H9 (cell line): ENCODE measurements around the gene ROBO3. TPM values are rescaled to one million over a fixed set of nuclear protein-coding genes. Genes with fewer than 3 reads are reported as not detected.

Experiments
- DNase-seq: peaks from one replicate; pipeline ENCODE4 v3.0.0-alpha.2; 2017
- H2AFZ ChIP-seq: one replicate; pipeline ENCODE4 v1.6.1; 2013; ENCODE audit warnings: mild to moderate bottlenecking, low read length, control low read depth, moderate library complexity
- H2AK5ac ChIP-seq: 2 replicates; pipeline ENCODE4 v1.6.1; 2013; ENCODE audit warnings: low read length, control low read depth, mixed read lengths; ENCODE audit not compliant: insufficient read length
- H2BK120ac ChIP-seq: one replicate; pipeline ENCODE4 v1.6.1; 2013; ENCODE audit warnings: low read depth, mild to moderate bottlenecking, low read length, control low read depth, inconsistent platforms; ENCODE audit not compliant: poor library complexity, severe bottlenecking
- H2BK12ac ChIP-seq: 2 replicates; pipeline ENCODE4 v1.6.1; 2013; ENCODE audit warnings: low read length, control low read depth, mixed read lengths, low read depth; ENCODE audit not compliant: insufficient read length
- H2BK15ac ChIP-seq: 2 replicates; pipeline ENCODE4 v1.6.1; 2013; ENCODE audit warnings: low read depth, low read length, control low read depth
- H2BK20ac ChIP-seq: one replicate; pipeline ENCODE4 v1.6.1; 2013; ENCODE audit warnings: low read depth, mild to moderate bottlenecking, low read length, control low read depth, inconsistent platforms; ENCODE audit not compliant: poor library complexity, severe bottlenecking
- H2BK5ac ChIP-seq: 2 replicates; pipeline ENCODE4 v1.6.1; 2013; ENCODE audit warnings: low read length, control low read depth, mixed read lengths; ENCODE audit not compliant: insufficient read length
- H3K14ac ChIP-seq: 2 replicates; pipeline ENCODE4 v1.6.1; 2013; ENCODE audit warnings: low read length, control low read depth; ENCODE audit not compliant: insufficient read depth
- H3K18ac ChIP-seq: 2 replicates; pipeline ENCODE4 v1.6.1; 2013; ENCODE audit warnings: low read depth, mild to moderate bottlenecking, mixed read lengths, low read length, control low read depth; ENCODE audit not compliant: insufficient read length
- H3K23ac ChIP-seq: 2 replicates; pipeline ENCODE4 v1.6.1; 2013; ENCODE audit warnings: low read length, control low read depth, mixed read lengths, low read depth; ENCODE audit not compliant: insufficient read length
- H3K23me2 ChIP-seq: 2 replicates; pipeline ENCODE4 v1.6.1; 2013; ENCODE audit warnings: low read depth, mild to moderate bottlenecking, mixed read lengths, low read length, control low read depth; ENCODE audit not compliant: insufficient read length, poor library complexity, severe bottlenecking
- H3K27ac ChIP-seq: 2 replicates; pipeline ENCODE4 v1.5.1; 2013; ENCODE audit warnings: low read length, control low read depth, mixed read lengths, low read depth; ENCODE audit not compliant: insufficient read length
- H3K27me3 ChIP-seq: 2 replicates; pipeline ENCODE4 v1.6.1; 2013; ENCODE audit warnings: low read length, control low read depth, inconsistent platforms; ENCODE audit not compliant: insufficient read depth
- H3K4ac ChIP-seq: 2 replicates; pipeline ENCODE4 v1.6.1; 2013; ENCODE audit warnings: low read depth, mild to moderate bottlenecking, control low read depth, inconsistent platforms, low read length, moderate library complexity
- H3K4me1 ChIP-seq: 2 replicates; pipeline ENCODE4 v1.6.1; 2013; ENCODE audit warnings: low read length, control low read depth, inconsistent platforms; ENCODE audit not compliant: insufficient read depth
- H3K4me2 ChIP-seq: 2 replicates; pipeline ENCODE4 v1.6.1; 2013; ENCODE audit warnings: low read length, control low read depth, mixed read lengths; ENCODE audit not compliant: insufficient read length, insufficient read depth
- H3K56ac ChIP-seq: 2 replicates; pipeline ENCODE4 v1.6.1; 2013; ENCODE audit warnings: low read depth, mild to moderate bottlenecking, mixed read lengths, low read length, control low read depth; ENCODE audit not compliant: insufficient read length
- H3K79me1 ChIP-seq: 2 replicates; pipeline ENCODE4 v1.6.1; 2013; ENCODE audit warnings: low read depth, mild to moderate bottlenecking, moderate library complexity, low read length, control low read depth, inconsistent platforms; ENCODE audit not compliant: insufficient read depth, poor library complexity, severe bottlenecking
- H3K79me2 ChIP-seq: 2 replicates; pipeline ENCODE4 v1.6.1; 2013; ENCODE audit warnings: low read length, control low read depth, inconsistent platforms; ENCODE audit not compliant: insufficient read depth
- H3K9ac ChIP-seq: 2 replicates; pipeline ENCODE4 v1.6.1; 2013; ENCODE audit warnings: low read length, control low read depth, mixed read lengths; ENCODE audit not compliant: insufficient read length; ENCODE audit errors: extremely low read depth
- H3K9me3 ChIP-seq: one replicate; pipeline ENCODE4 v1.6.1; 2013; ENCODE audit warnings: low read depth, low read length, inconsistent platforms; ENCODE audit not compliant: control insufficient read depth
- H3T11ph ChIP-seq: one replicate; pipeline ENCODE4 v1.6.1; 2013; ENCODE audit warnings: mild to moderate bottlenecking, low read length, control low read depth, inconsistent platforms
- H4K20me1 ChIP-seq: one replicate; pipeline ENCODE4 v1.6.1; 2013; ENCODE audit not compliant: control insufficient read depth, insufficient read length, insufficient read depth
- H4K5ac ChIP-seq: 2 replicates; pipeline ENCODE4 v1.6.1; 2013; ENCODE audit warnings: low read depth, mild to moderate bottlenecking, mixed read lengths, low read length, control low read depth; ENCODE audit not compliant: insufficient read length
- H4K8ac ChIP-seq: replicated peaks from 2 replicates; pipeline ENCODE4 v1.6.1; 2013; ENCODE audit warnings: low read length, control low read depth, mixed read lengths, low read depth; ENCODE audit not compliant: insufficient read length
- H4K91ac ChIP-seq: 2 replicates; pipeline ENCODE4 v1.6.1; 2013; ENCODE audit warnings: low read depth, mild to moderate bottlenecking, moderate library complexity, mixed read lengths, low read length, control low read depth; ENCODE audit not compliant: insufficient read length
- H3K27ac Mint-ChIP-seq, 3 experiments: 2 replicates in 2 of 3; 3 replicates in 1 of 3; pipeline ENCODE4 v1.8.0; 2020 to 2021; ENCODE audit warnings: mixed read lengths in 3 of 3, mild to moderate bottlenecking in 1 of 3, moderate library complexity in 1 of 3
- H3K27me3 Mint-ChIP-seq: 2 replicates; pipeline ENCODE4 v1.8.0; 2021; ENCODE audit warnings: low read depth, mild to moderate bottlenecking, moderate library complexity, mixed read lengths
- H3K36me3 Mint-ChIP-seq, 3 experiments: 2 replicates in 2 of 3; 3 replicates in 1 of 3; pipeline ENCODE4 v1.8.0; 2020 to 2021; ENCODE audit warnings: low read depth in 3 of 3, mixed read lengths in 3 of 3; ENCODE audit not compliant: insufficient read depth in 1 of 3
- H3K4me1 Mint-ChIP-seq, 2 experiments: 2 replicates each; pipeline ENCODE4 v1.8.0; 2020; ENCODE audit warnings: mixed read lengths in 2 of 2
- H3K4me3 Mint-ChIP-seq, 2 experiments: 2 replicates in 1 of 2; 3 replicates in 1 of 2; pipeline ENCODE4 v1.8.0; 2020 to 2021; ENCODE audit warnings: mild to moderate bottlenecking in 2 of 2, mixed read lengths in 2 of 2, moderate library complexity in 1 of 2
- H3K9me3 Mint-ChIP-seq, 2 experiments: 2 replicates in 1 of 2; 3 replicates in 1 of 2; pipeline ENCODE4 v1.8.0; 2020; ENCODE audit warnings: mild to moderate bottlenecking in 2 of 2, mixed read lengths in 2 of 2, moderate library complexity in 1 of 2
- CTCF ChIP-seq: fragments of 200-600 bp; sonication (generic); conservative IDR thresholded peaks from 3 replicates; pipeline ENCODE4 v1.8.0; 2021; ENCODE audit warnings: antibody characterized with exemption, mild to moderate bottlenecking
- WGBS: extraction: QIAGEN DNeasy Blood & Tissue Kit; methylation state at CpG from one replicate; pipeline ENCODE4 v1.1.7; 2013; ENCODE audit warnings: missing lambda C conversion rate, low lambda C conversion rate, mixed read lengths; ENCODE audit not compliant: insufficient read length; ENCODE audit errors: extremely low coverage; 5-methylcytosine and 5-hydroxymethylcytosine counted together
- total RNA-seq: library from RNA; stranded (reverse); gene quantifications from 2 replicates; pipeline ENCODE4 v1.2.1, GENCODE V29; 2021

The ROBO3 gene
- total RNA-seq, 1 experiment from 2014 or later: 12.6 TPM

GRCh38 chr11:124829986-124830385 lies 35.2 kb upstream of the ROBO3 start:
- Histone ChIP-seq H3K23ac (no peak overlapping the region), H3K18ac (no peak overlapping the region), H2BK20ac (no peak overlapping the region), H3K79me1 (no peaks in the 10 kb centered on the region), H4K5ac (no peak overlapping the region), H4K8ac (no peak overlapping the region), H3K9me3 (no peaks in the 10 kb centered on the region), H3K4me1 (no peaks in the 10 kb centered on the region), H3K23me2 (no peaks in the 10 kb centered on the region), H2BK12ac (no peak overlapping the region), H3T11ph (no peak overlapping the region), H3K56ac (no peak overlapping the region), H3K4me2 (no peak overlapping the region), H3K14ac (no peak overlapping the region), H3K9ac (no peak overlapping the region), H2BK15ac (no peak overlapping the region), H2BK5ac (no peak overlapping the region), H2AFZ (no peak overlapping the region), H4K91ac (no peak overlapping the region), H3K27ac (no peak overlapping the region), H4K20me1 (no peaks in the 10 kb centered on the region), H2AK5ac (no peak overlapping the region), H2BK120ac (no peak overlapping the region), H3K4ac (no peak overlapping the region), H3K27me3 (no peaks in the 10 kb centered on the region; the same call in 1 of the 2 replicates), H3K79me2 (no peaks in the 10 kb centered on the region)
- Mint-ChIP-seq H3K4me1 (peaks cover 10 to 11% of the 10 kb centered on the region in 2 experiments), H3K27ac (no peak overlapping the region), H3K9me3 (no peaks in the 10 kb centered on the region), H3K36me3 (no peaks in the 10 kb centered on the region), H3K27me3 (peaks cover 39% of the 10 kb centered on the region), H3K4me3 (no peak overlapping the region)
- WGBS: no CpG with 5 or more reads among the region's 3 CpGs
- no peak for TF ChIP-seq CTCF
- no peak for DNase-seq
